Measurements from ENCODE around the gene TREH.

The TREH gene

GRCh38 chr11:118674082-118674435, 5.4 kb downstream of the TREH start:
- ChIA-PET CTCF (no interaction called here), POLR2A (ENCODE audit: low non-redundant PET) (interaction anchor here (0.6 kb wide), 1 partner anchor 1832 kb away, joined by 5 read pairs; no protein-coding TSS in a partner anchor)
- TF ChIP-seq CTCF (conservative IDR thresholded peaks at IDR 0.05; ENCODE audit: low read depth): no peak
- no peak for DNase-seq (ENCODE audit: low spot score)
- no peak overlapping the region for H3K27ac ChIP-seq

GRCh38 chr11:118673361-118674081, 5.9 kb downstream of the TREH start:
- DNase-seq (ENCODE audit: low spot score): no peak
- ChIA-PET CTCF (interaction anchor here (0.6 kb wide), 1 partner anchor 78 kb away, joined by 3 read pairs; no protein-coding TSS in a partner anchor), POLR2A (ENCODE audit: low non-redundant PET) (interaction anchor here (0.6 kb wide), 1 partner anchor 1832 kb away, joined by 5 read pairs; no protein-coding TSS in a partner anchor)
- no peak for TF ChIP-seq CTCF (conservative IDR thresholded peaks at IDR 0.05; ENCODE audit: low read depth)
- H3K27ac ChIP-seq: no peak overlapping the region

- no peak for TF ChIP-seq CTCF (conservative IDR thresholded peaks at IDR 0.05; ENCODE audit: low read depth)
- CTCF ChIA-PET: interaction anchor here (0.6 kb wide), 1 partner anchor 79 kb away, joined by 3 read pairs; no protein-coding TSS in a partner anchor
- H3K27ac ChIP-seq: no peak overlapping the region
- DNase-seq (ENCODE audit: low spot score): no peak
- POLR2A ChIA-PET (ENCODE audit: low non-redundant PET): no interaction called here
Measured at GRCh38 chr11:118672846-118673245, 6.6 kb downstream of the TREH start.

GRCh38 chr11:118671254-118671653, 8.2 kb downstream of the TREH start:
- no peak for TF ChIP-seq CTCF (conservative IDR thresholded peaks at IDR 0.05; ENCODE audit: low read depth)
- H3K27ac ChIP-seq: no peak overlapping the region
- ChIA-PET POLR2A (ENCODE audit: low non-redundant PET) (no interaction called here), CTCF (interaction anchor here (0.8 kb wide), 1 partner anchor 19 kb away, joined by 4 read pairs; no protein-coding TSS in a partner anchor)
- no peak for DNase-seq (ENCODE audit: low spot score)

GRCh38 chr11:118670063-118670462, 9.4 kb downstream of the TREH start:
- ChIA-PET CTCF (no interaction called here), POLR2A (ENCODE audit: low non-redundant PET) (no interaction called here)
- TF ChIP-seq CTCF (conservative IDR thresholded peaks at IDR 0.05; ENCODE audit: low read depth): no peak
- H3K27ac ChIP-seq: no peak overlapping the region
- DNase-seq (ENCODE audit: low spot score): no peak

GRCh38 chr11:118666371-118666770, 13.1 kb downstream of the TREH start:
- CTCF ChIA-PET: interaction anchor here (1.0 kb wide), 1 partner anchor 9 kb away, joined by 3 read pairs; no protein-coding TSS in a partner anchor
- no peak for DNase-seq (ENCODE audit: low spot score)
- POLR2A ChIA-PET (ENCODE audit: low non-redundant PET): no interaction called here
- TF ChIP-seq CTCF (conservative IDR thresholded peaks at IDR 0.05; ENCODE audit: low read depth): no peak
- H3K27ac ChIP-seq: no peak overlapping the region

Data from RWPE1 (cell line).